Gastrocnemius medialis (tissue), 4 donors: ENCODE measurements around the gene LRRK1.

Experiments
- POLR2A ChIP-seq, 2 donors: fragments of 450-650 bp; IDR thresholded peaks; one replicate each; pipeline ENCODE4 v1.6.1; 2017; ENCODE audit warnings: antibody characterized with exemption in 2 of 2, mild to moderate bottlenecking in 2 of 2, moderate library complexity in 2 of 2
- TF ChIP-seq, protein P1 (sequence below), 5 experiments: fragments of 450-650 bp in 3 of 5; fragments of 200-600 bp in 2 of 5; sonication (generic) in 2 of 5; IDR thresholded peaks in 4 of 5; conservative IDR thresholded peaks in 1 of 5; 1 replicate in 4 of 5; 2 replicates in 1 of 5; pipeline ENCODE4 v1.5.1; 2016 to 2019; ENCODE audit warnings: antibody characterized with exemption in 5 of 5, mild to moderate bottlenecking in 3 of 5, moderate library complexity in 3 of 5

DNA sequence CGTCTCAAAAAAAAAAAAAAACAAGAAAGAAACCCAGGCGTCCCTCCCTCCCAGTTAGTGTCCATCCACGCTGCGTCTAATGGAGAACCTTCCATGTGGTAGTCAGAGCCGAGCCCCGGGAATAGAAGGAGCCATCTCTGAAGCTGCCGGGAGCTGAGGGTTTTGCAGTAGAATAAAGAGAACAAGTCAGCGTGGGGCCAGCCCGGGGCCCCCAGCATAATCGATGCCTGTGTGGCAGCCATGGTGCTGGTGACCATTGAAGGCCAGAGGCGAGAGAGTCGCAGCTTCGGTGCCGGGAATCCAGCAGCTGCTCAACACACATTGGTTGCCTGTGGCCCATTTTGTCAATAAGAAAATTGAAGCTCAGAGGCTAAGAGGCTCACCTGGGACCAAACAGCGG is 181.0 kb downstream of the LRRK1 start:
- TF ChIP-seq, protein P1, sequence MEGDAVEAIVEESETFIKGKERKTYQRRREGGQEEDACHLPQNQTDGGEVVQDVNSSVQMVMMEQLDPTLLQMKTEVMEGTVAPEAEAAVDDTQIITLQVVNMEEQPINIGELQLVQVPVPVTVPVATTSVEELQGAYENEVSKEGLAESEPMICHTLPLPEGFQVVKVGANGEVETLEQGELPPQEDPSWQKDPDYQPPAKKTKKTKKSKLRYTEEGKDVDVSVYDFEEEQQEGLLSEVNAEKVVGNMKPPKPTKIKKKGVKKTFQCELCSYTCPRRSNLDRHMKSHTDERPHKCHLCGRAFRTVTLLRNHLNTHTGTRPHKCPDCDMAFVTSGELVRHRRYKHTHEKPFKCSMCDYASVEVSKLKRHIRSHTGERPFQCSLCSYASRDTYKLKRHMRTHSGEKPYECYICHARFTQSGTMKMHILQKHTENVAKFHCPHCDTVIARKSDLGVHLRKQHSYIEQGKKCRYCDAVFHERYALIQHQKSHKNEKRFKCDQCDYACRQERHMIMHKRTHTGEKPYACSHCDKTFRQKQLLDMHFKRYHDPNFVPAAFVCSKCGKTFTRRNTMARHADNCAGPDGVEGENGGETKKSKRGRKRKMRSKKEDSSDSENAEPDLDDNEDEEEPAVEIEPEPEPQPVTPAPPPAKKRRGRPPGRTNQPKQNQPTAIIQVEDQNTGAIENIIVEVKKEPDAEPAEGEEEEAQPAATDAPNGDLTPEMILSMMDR (IDR thresholded peaks at IDR 0.05 in 4 of 5, conservative IDR thresholded peaks at IDR 0.05 in 1 of 5), result no peak
- no peak for TF ChIP-seq POLR2A (IDR thresholded peaks at IDR 0.05)
